Measurements from ENCODE around the gene UTF1.
"Not testable (repeated sequence)": the region's sequence is repeated elsewhere in the genome, so short reads cannot be mapped to it uniquely, and the experiment has no call there.

Gene UTF1

DNA sequence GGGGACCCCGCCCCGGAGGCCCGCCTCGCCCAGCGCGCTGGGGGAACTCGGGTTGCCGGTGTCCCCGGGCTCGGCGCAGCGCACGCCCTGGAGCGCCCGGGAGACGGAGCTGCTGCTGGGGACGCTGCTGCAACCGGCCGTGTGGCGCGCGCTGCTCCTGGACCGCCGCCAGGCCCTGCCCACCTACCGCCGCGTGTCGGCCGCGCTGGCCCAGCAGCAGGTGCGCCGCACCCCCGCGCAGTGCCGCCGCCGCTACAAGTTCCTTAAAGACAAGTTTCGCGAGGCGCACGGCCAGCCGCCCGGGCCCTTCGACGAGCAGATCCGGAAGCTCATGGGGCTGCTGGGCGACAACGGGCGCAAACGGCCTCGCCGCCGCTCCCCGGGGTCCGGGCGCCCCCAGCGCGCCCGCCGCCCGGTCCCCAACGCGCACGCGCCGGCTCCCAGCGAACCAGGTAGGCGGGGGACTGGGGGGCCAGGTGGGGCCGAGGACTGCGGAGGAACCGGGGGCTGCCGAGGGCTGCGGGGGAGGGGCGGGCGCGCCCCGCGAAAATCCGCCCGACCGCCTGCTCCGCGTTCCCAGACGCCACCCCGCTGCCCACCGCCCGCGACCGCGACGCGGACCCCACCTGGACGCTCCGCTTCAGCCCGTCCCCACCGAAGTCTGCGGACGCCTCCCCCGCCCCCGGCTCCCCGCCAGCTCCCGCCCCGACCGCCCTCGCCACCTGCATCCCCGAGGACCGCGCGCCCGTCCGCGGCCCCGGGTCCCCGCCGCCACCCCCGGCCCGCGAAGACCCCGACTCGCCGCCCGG is 574 bp downstream of the UTF1 start:
- DNase-seq = no peak

DNA sequence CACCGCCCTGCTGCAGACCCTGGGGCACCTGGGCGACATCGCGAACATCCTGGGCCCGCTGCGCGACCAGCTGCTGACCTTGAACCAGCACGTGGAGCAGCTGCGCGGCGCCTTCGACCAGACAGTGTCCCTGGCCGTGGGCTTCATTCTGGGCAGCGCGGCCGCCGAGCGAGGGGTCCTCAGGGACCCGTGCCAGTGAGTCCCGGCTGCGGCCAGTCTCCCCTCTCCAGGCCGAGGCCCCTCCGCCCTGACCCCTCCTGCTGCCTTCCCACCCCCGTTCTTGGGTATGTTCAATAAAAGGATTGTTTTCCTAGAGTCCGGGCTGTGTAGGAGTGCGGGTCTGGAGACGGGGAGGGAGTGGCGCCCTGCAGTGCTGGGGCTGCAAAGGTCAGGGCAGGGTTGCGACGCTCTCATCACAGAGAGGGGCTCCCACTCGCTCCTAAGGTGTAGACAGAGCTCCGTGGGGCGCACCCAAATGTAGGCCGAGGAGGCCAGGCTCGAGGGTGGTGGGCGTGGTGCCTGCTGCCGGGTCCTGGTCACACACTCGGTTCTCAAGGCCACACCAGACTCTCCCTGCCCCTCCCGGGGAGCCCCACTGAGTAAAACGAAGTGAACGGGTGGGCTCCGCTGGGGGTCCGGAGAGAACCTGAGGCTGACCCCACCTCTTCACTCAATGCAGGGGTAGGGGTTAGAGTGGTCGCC is 1.4 kb downstream of the UTF1 start:
- no peak for DNase-seq

DNA sequence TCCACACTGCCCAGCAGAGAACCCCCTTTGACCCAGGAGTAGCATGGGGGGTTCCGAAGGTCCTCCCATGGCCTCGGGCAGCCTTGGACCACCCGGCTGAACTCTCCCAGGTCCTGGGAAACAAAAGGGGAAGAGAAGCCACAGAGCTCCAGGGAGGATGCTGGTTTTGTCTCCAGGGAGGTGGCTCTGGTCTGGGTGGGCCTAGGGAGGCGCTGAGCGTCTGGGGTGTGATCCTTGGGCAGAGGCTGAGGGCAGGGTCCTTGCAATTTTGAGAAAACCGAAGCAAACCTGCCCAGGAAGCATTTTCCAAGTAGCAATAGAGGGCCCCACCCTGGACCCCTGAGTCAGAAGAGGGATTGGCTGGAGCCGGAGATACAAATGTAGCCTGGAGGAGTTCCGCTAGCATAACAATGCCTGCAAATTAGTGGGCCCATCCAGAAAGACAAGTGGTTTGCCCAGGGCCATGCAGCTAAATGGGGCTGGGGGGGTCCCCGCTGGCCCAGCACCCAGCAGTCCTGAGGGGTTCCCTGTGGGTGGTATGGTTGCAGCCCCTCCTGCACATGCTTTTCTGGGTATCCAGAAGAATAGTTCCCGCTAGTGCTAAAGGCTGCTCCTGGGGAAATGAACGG is 2.0 kb downstream of the UTF1 start:
- no peak for DNase-seq

DNA sequence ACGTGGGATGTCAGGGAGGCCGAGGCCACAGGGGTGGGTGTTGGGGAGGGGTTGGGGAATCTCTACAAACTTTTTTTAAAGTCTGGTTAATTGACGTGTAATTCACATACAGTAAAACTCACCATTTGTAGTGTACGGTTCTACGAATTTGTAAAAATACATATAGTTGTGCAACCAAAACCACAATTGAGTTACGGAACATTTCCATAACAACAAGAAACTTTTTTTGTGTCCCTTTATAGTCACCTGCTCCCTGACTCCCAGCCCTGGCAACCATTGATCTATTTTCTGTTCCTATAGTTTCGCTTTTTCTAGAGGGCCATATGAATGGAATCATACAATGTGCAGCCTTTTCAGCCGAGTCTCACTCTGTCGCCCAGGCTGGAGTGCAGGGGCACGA is 4.8 kb downstream of the UTF1 start:
- DNase-seq = not testable (repeated sequence)

DNA sequence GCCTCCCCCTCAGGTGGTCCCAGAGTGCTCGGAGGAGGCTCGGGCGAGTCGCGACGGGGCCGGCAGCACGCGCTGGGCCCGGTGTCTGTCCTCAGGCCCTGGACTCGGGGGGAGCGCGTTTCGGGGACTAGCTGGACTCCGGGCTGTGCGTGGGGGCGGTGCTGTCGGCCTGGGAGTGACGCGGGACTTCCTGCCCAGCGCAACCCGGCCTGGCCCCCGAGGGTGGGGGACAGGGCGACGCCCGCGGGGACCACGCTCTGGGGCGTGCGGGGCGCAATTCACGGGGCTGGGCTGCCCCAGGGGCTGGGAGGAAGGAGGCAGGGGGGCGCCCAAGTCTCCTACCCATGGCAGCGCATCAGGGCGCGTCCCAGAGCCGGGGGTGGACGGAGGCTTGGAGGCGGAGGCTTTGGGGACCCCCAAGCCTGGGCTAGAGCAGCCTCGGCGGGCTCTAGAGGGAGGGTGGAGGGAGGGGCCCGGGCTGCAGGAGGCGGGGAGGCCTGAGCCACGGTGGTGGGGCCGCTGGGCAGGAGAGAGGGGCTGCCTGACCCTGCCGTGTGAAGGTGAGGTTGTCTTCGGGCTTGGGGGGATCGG is 5.3 kb downstream of the UTF1 start:
- no peak for DNase-seq

DNA sequence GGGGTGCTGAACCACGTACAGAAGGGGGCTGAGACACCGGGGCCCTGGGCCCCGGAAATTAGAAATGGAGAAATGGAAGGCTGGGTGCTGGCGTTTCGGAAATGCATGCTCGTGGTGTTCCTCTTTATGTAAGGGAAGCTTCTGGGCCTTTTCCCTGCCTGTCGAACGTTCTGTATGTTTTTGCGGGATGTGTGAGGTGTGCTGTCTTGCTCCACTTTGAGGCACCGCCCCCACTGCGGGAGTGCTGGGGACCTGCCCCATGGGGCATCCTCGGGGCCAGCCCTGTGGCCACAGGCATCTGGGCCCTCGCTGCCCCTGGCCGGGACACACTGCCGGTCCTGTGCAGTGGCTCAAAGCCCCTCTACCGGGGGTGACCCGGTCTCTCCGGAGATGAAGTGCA is 5.9 kb downstream of the UTF1 start:
- no peak for DNase-seq

DNA sequence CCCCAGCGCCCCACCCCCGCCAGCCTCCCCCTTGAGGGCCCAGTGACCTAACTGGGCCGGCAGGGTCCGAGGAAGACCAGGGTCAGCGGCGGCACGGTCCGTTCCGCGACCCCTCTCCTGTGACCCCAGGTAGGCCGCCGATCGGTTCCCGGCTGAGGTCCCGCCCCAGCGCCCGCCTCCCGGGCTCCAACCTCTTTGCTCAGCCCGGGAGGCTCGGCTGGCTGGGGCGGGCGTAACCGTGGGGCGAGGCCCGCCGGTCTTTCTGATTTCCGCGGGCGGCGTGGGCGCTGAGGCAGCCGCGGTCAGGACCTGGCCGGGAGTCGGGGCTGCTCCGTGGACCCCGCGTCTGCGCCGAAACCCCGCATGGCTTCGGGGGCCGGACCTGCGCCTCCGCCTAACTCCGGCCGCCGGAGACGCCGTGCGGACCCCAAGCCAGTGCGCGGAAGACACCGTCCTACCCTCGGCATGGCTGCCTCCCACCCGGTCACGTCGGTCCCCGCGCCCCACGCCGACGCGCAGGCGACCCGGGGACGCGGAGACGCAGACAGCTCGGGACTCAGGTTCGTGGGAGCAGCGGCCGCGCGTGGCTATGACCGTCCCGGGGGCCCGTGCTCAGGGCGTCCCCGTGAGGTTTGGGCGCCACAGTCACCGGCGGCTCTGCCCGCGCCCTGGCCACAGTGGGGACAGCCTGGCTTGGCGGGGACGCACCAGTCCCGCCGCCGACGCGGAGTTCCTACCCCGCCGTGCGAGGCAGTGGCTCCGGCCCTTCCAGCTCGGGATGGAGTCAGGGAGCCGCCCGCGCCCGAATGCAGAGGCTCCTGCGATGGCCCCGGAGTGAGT is 6.6 kb downstream of the UTF1 start:
- DNase-seq = no peak

DNA sequence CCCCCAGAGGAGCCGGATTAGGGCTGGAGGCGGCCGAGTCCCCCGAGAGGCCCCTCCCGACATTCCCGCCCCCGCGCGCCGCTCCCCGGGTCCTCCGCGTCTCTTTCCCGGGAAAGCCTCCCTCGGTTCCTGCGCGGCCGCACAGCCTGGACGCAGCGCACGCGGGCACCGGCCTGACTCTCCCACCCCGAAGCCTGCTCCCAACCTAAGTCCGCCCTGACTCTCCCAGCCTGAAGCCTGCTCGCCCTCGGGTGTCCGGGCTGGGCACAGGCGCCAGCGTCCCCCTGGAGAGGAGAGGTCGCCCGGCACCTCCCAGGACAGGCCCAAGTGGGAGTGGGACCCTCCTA is 7.2 kb downstream of the UTF1 start:
- no peak for DNase-seq

DNA sequence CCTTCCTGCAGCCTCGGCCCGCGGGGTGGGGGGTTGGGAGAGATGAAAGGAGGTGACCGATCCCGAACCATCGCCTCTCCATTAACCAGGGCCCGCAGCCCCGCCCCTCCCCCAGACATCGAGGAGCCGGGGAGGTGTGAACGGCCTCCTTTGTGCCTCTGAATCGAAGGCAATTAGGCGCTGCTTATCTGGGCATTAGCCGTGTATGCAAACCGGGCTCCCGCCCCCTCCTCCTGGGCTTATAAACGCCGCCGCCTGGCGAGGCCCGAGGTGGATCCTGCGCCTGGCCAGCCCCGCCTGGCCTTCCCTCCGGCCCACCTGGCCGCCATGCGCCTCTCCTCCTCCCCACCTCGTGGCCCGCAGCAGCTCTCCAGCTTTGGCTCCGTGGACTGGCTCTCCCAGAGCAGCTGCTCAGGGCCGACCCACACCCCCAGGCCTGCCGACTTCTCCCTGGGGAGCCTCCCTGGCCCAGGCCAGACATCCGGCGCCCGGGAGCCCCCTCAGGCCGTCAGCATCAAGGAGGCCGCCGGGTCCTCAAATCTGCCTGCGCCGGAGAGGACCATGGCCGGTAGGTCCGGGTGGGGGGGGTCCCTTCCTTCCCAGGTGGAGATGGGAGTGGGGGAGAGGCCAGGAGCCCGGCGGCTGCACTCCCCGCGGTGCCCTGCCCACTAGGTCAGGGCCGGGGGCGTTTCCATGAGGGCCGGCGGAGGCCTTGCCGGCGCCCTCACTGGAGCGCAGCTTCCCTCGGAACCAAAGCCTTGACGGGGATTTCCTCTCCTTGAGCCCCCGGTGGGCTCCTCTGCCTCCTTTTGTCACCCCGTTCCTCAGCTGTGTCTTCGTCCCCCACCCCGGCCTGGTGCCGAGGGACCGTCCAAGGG is 7.8 kb downstream of the UTF1 start, which contains the start of gene VENTX:
Gene VENTX, plus strand, starts transcription at position 268 of the 878 bp plus-strand sequence. Its CDS starts 60 bp downstream, at position 328.
- no peak for DNase-seq

DNA sequence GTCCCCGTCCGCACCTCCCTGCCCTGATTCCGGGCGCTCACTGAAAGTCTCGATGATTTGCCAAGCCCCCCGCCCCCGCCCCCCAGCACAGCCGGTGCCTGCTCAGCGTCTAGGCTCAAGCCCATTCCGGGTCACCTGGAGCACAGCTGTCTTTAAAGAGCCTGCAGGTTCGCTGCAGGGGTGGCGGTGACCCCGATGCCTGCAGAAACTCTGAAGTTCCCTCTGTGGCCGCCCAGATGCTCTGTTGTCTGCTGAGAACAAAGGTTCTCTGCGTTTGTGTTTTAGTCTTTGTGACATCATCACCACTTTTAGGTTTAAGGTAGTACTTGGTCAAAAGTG is 8.4 kb downstream of the UTF1 start:
- no peak for DNase-seq

DNA sequence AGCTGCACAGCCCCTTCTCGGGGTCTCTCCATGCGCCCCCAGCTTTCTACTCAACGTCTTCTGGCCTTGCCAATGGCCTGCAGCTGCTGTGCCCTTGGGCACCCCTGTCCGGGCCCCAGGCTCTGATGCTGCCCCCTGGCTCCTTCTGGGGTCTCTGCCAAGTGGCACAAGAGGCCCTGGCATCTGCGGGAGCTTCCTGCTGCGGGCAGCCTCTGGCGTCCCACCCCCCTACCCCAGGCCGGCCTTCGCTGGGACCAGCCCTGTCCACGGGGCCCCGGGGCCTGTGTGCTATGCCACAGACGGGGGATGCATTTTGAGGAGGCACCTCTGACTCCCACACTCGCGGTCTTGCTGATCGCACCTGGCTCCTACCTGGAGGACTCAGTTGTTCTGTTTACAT is 10.0 kb downstream of the UTF1 start:
- DNase-seq = no peak

DNA sequence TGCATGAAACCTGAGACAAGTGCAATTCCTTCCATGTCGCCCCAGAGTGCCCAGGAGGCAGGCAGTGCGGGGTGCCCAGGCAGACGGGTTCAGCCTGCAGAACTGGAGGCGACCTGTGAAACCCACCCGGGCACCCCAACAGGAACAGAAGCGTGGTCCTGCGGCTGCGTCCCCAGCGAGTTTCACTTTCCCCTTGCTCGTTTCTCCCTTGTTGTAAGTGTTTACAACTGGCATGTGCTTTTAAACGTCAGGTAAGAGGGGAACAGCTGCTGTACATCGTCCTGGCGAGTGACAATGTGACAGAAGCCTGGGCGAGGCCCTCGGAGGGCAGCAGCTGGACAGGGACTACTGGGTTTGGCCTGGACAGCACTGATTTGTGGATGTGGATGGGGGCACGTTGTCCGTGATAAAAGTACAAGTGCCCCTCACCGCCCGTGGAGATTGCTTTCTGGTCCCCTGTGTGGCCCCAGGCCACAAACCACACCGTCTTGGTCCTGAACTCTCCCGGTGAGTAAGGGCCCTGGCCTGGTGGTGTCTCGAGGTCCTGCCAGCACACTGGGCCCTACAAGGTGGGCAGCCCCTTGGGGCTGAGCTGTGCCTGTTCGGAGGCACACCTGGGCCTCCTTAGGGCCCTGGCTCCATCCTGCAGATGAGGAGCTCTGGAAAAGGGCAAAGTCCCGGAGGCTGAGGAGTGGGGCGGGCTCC is 11.6 kb downstream of the UTF1 start:
- DNase-seq = no peak

DNA sequence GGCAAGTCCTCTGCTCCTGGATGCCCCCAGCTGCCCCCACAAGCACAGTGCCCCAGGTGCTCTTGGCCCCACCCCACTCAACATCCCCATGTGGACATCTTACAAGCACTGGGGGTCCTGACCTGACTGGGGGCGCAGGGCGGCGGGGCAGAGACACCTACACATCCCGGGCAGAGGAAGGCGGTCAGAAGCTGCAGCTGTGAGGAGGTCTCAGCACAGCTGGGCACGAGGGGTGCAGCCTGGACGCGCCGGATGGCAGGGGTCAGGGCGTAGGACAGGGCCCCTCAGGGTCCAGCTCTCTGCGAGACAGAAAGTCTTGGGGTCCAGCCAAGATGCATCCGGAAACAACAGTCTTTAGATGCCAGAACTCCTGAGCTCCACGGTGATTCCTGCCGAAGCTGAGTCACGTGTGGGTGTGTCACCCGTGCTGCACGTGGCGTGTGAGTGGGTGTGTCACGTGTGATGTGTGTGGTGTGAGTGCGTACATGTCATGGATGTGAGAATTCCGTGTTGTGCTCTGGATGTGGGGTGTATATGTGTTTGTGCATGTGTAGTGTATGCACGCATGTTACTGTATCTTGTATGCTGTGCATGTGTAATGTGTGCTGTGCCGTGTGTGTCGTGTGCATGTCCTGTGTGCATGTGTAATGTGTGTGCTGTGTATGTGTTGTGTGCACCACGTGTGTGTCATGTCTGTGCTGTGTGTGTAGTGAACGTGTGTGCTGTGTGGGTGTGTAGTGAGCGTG is 12.8 kb downstream of the UTF1 start:
- no peak for DNase-seq

DNA sequence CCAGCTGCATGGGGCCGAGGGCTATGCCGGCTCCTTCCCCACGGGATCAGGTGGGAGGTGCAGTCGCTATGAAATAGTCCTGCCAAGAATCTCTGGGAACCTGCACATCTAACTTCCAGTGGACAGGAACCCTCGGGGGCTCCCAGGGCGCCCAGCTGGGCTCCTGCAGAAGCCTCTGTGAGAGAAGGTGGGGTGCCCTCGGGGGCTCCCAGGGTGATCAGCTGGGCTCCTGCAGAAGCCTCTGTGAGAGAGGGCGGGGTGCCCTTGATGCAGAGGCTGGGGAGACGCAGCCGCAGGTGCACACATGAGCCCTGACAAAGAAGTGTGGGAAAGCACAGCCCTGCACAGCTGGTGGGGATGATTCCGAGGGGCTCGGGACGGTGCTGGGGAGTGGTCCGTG is 13.6 kb downstream of the UTF1 start:
- DNase-seq = no peak

DNA sequence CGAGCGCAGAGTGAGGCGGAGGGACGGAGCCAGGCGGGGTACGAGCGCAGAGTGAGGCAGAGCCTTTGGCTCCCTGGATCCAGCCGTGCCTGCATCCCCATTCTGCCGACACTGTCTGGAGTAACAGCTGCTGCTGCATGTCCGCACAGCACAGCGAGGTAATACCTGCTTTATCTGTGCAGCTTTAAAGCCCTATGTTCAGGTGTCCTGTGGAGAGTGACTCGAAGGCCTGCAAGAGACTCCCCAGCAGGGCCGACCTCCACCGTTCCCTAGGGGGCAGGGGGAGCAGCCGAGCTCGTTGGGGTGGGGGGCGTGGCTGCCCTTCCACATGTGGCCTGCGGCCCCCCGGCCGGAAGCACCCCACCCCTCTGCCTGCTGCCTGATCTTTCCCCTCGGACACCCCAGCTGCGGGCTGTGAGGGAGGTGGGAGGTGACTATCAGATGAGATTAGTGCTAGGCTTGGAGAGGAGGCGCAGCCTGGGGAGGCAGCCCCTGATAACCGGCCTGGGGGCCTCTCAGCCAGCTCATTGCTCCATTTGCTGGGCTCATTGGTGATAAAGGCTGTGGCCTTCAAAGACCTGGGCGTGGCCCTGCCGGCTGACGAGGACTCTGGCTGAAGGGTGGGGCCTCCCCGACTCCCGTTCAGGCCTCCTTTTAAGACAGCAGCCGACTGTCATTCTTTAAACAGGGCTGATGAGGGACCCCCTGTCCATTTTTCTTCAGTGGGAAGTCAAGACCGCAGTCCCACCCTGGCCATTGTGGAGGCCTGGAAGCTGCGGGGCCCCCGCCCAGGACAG is 15.6 kb downstream of the UTF1 start:
- DNase-seq = no peak

DNA sequence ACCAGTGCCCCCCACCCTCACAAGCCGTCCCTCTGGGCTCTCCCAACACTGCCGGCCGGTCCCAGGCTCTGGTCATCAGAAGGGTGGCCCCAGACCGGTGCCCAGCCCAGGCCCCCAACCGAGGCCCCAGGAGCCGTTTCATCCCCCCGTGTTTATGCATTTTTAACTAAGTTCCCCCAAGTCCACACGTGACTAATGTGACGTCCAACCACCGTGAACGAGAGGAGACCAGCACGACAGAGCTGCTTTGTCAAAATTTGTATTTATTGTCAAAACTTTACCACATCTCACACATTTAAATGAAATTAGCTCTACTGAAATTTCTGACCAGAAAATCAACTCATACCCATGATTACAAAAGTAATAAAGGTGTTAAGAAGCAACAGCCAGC is 16.2 kb downstream of the UTF1 start:
- DNase-seq = no peak

DNA sequence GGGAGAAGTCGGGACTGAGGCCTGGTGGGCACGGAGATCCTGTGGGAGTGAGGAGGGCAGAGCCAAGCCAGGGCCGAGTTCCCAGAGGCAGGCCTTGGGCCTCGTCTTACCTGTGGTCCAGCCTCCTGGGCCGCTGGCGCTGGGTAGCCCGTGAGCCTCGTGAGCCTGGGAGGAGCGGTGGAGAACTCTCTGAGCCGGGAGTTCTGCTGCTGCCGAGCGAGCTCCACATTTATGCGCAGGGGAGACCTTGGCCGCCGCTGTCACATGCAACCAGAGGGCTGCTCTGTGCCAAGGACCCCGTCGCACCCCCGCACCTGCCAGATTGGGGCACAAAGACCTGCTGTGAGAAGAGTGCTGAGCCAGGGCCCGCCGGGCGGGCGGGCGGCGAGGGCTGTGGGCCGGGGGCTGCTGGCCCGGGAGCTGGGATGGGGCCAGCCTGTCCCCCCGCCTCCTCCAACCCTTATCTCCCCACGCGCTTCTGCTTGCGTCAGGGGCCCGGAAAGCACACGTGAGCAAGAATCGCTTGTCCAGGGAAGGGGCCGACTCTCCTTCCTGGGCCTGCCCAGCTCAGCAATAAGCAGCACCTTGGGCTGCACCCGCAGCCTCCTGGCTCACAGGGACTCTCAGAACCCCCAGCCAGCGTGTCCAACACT is 17.8 kb downstream of the UTF1 start:
- no peak for DNase-seq

DNA sequence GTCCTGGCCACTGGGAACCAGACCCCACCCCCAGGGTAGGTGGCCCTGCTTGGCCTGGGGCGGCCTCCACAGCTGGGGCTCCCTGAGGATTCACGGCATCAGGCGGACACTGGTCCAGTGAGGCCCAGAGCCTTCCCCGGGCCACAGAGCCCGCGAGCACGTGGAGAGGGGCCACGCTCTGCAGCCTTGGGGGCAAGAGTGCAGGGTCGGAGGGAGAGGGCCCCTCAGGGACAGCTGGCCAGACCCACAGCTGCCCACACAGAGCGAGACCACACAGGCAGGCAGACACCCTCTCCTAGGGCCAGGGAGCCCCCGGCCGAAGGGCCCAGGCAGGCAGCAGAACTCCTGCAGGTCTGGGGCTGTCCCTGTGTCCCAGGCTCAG is 18.3 kb downstream of the UTF1 start:
- no peak for DNase-seq

All from NCI-H2227 treated with DMSO at 0.1 percent for 48 hours (cell line).